Measurements from ENCODE around the gene ADGRF1. TPM values are rescaled to one million over a fixed set of nuclear protein-coding genes. Genes with fewer than 3 reads are reported as not detected.

ADGRF1 gene
- polyA plus RNA-seq, 2 of the 4 experiments (the other 2 are of a cell fraction): 0.01 TPM; not detected in 1

- H3K4me1 ChIP-seq: no peaks in the 10 kb centered on the region
- FAIRE-seq: no peak
Observed at GRCh38 chr6:47016261-47016660, 25.9 kb downstream of the ADGRF1 start.

GRCh38 chr6:47014401-47014800 lies 27.7 kb downstream of the ADGRF1 start:
- Histone ChIP-seq H3K4me1 (no peaks in the 10 kb centered on the region), H3K4me3 (no peak overlapping the region), H3K27ac (no peak overlapping the region), H3K9me3 (no peaks in the 10 kb centered on the region), H3K4me2 (no peak overlapping the region)
- no peak for DNase-seq (ENCODE audit: low read depth in 1 of 2, low spot score in 1 of 2)
- CTCF ChIA-PET: interaction anchor here (1.0 kb wide), 1 partner anchor 18 kb away, joined by 3 read pairs; no protein-coding TSS in a partner anchor
- 65% methylated on average over 4 of the region's 4 CpGs for WGBS (ENCODE audit: missing lambda C conversion rate)
- no peak for FAIRE-seq
- ATAC-seq: no peak
- TF ChIP-seq HDAC2 (IDR thresholded peaks at IDR 0.05) (no peak), RCOR1 (IDR thresholded peaks at IDR 0.05; ENCODE audit: low read depth, low read length) (no peak), EP300 (IDR thresholded peaks at IDR 0.05) (no peak), HOXB13 (CRISPR knock-in tag; IDR thresholded peaks at IDR 0.05; ENCODE audit: low read depth) (no peak), JUN (IDR thresholded peaks at IDR 0.05) (no peak), MAZ (IDR thresholded peaks at IDR 0.05; ENCODE audit: borderline replicate concordance, low read depth, low read length) (no peak), RAD21 (conservative IDR thresholded peaks at IDR 0.05 in 1 of 2, IDR thresholded peaks at IDR 0.05 in 1 of 2) (no peak), CHD2 (IDR thresholded peaks at IDR 0.05; ENCODE audit: low read length, partially characterized antibody) (no peak), ZNF302 (CRISPR knock-in tag; IDR thresholded peaks at IDR 0.05) (no peak), E2F6 (IDR thresholded peaks at IDR 0.05; ENCODE audit: borderline replicate concordance, low read depth) (no peak), ZFP36 (IDR thresholded peaks at IDR 0.05; ENCODE audit: borderline replicate concordance, partially characterized antibody) (no peak), FOSB (CRISPR knock-in tag; IDR thresholded peaks at IDR 0.05) (no peak), HOXA7 (CRISPR knock-in tag; IDR thresholded peaks at IDR 0.05) (no peak), NFE2L2 (conservative IDR thresholded peaks at IDR 0.05; ENCODE audit: low read length) (no peak), HEYL (CRISPR knock-in tag; IDR thresholded peaks at IDR 0.05) (no peak), CTCF (IDR thresholded peaks at IDR 0.05) (no peak), POLR2AphosphoS2 (conservative IDR thresholded peaks at IDR 0.05; ENCODE audit: low read length) (no peak), ESRRA (IDR thresholded peaks at IDR 0.05; ENCODE audit: borderline replicate concordance, low read length) (no peak), FOXS1 (CRISPR knock-in tag; IDR thresholded peaks at IDR 0.05) (no peak)
- POLR2A ChIA-PET: no interaction called here

More at GRCh38 chr6:47016261-47016660, 25.9 kb downstream of the ADGRF1 start:
- Histone ChIP-seq H3K9me3 (no peaks in the 10 kb centered on the region), H3K4me3 (no peak overlapping the region), H3K27ac (no peak overlapping the region), H3K4me2 (no peak overlapping the region)
- no peak for TF ChIP-seq HMGXB4 (CRISPR knock-in tag; IDR thresholded peaks at IDR 0.05; ENCODE audit: borderline replicate concordance)
- POLR2A ChIA-PET: no interaction called here
- ATAC-seq: no peak
- no peak for DNase-seq (ENCODE audit: low read depth in 1 of 2, low spot score in 1 of 2)
- 84% methylated on average over 4 of the region's 4 CpGs for WGBS (ENCODE audit: missing lambda C conversion rate)
- CTCF ChIA-PET: no interaction called here

- TF ChIP-seq RAD21 (conservative IDR thresholded peaks at IDR 0.05 in 1 of 2, IDR thresholded peaks at IDR 0.05 in 1 of 2): peak in 1 of 2 experiments; percentile 20; a peak in 1 of 5 replicates
- no peak for TF ChIP-seq HES2 (IDR thresholded peaks at IDR 0.05)
- no peak overlapping the region for H3K4me3 ChIP-seq
- no peaks in the 10 kb centered on the region for H3K4me1 ChIP-seq
- no peak overlapping the region for H3K4me2 ChIP-seq
- ATAC-seq (no peak), DNase-seq (ENCODE audit: low read depth in 1 of 2, low spot score in 1 of 2) (no peak), FAIRE-seq (no peak)
- H3K27ac ChIP-seq: no peak overlapping the region
- H3K9me3 ChIP-seq: no peaks in the 10 kb centered on the region
- WGBS (ENCODE audit: missing lambda C conversion rate): 57% methylated on average over 7 of the region's 7 CpGs
- ChIA-PET CTCF (interaction anchor here (1.4 kb wide), 1 partner anchor 38 kb away, joined by 5 read pairs; no protein-coding TSS in a partner anchor), POLR2A (no interaction called here)
Observed at GRCh38 chr6:47009583-47009982, 32.5 kb downstream of the ADGRF1 start.

All from A549 (cell line).